K562 (cell line): ENCODE data around the gene BIVM. TPM values are rescaled to one million over a fixed set of nuclear protein-coding genes. Genes with fewer than 3 reads are reported as not detected.

ENCODE experiments used
- ADNP ChIP-seq: fragments of 200-800 bp; sonication (Bioruptor generic); IDR thresholded peaks from 2 replicates; pipeline ENCODE4 v1.6.1; 2016; ENCODE audit warnings: missing genetic modification characterization, missing compliant biosample characterization
- BCOR ChIP-seq: fragments of 450-650 bp; IDR thresholded peaks from 2 replicates; pipeline ENCODE4 v1.6.1; 2016
- BRD4 ChIP-seq: fragments of 200-600 bp; sonication (generic); IDR thresholded peaks from 2 replicates; pipeline ENCODE4 v1.6.1; 2017; ENCODE audit warnings: inconsistent platforms
- CBFA2T2 ChIP-seq: fragments of 450-650 bp; conservative IDR thresholded peaks from 2 replicates; pipeline ENCODE4 v1.6.1; 2017; ENCODE audit warnings: mild to moderate bottlenecking
- KDM1A ChIP-seq, 2 experiments: fragments of 450-650 bp; IDR thresholded peaks; 2 replicates each; pipeline ENCODE4 v1.6.1; 2016; ENCODE audit warnings: mild to moderate bottlenecking in 2 of 2
- POLR2A ChIP-seq: fragments of 450-650 bp; conservative IDR thresholded peaks from 2 replicates; pipeline ENCODE4 v1.6.1; 2016
- RBBP5 ChIP-seq: fragments of 200-600 bp; sonication (generic); IDR thresholded peaks from 2 replicates; pipeline ENCODE4 v1.6.1; 2012; ENCODE audit warnings: borderline replicate concordance, mild to moderate bottlenecking, low read length, control low read depth, inconsistent platforms; ENCODE audit not compliant: insufficient read depth, poor library complexity, severe bottlenecking
- SIRT6 ChIP-seq: IDR thresholded peaks from one replicate; pipeline ENCODE4 v1.6.1; 2012; ENCODE audit warnings: low read depth, mild to moderate bottlenecking, control low read depth, inconsistent platforms, low read length, moderate library complexity
- SIX5 ChIP-seq, 2 experiments: IDR thresholded peaks; 2 replicates each; pipeline ENCODE4 v1.6.1; 2011; ENCODE audit warnings: low read length in 2 of 2, borderline replicate concordance in 1 of 2, low read depth in 1 of 2, mild to moderate bottlenecking in 1 of 2, moderate library complexity in 1 of 2; ENCODE audit not compliant: insufficient read depth in 1 of 2
- SMAD3 ChIP-seq: fragments of 450-650 bp; formaldehyde crosslinking; conservative IDR thresholded peaks from 2 replicates; pipeline ENCODE4 v1.4.0; 2020; ENCODE audit warnings: mild to moderate bottlenecking
- ZNF165 ChIP-seq: fragments of 250-450 bp; sonication (Bioruptor Pico); IDR thresholded peaks from 2 replicates; pipeline ENCODE4 v1.4.0; 2020; ENCODE audit warnings: borderline replicate concordance
- polyA plus RNA-seq, 8 experiments: library from polyadenylated mRNA; depleted of rRNA in 4 of 8; stranded (reverse) in 5 of 8; unstranded in 3 of 8; fragments of >200 nt; fragmentation: Nextera tagmentation in 2 of 8; fragmentation: Illumina TruSeq in 1 of 8; extraction: Ambion mirVana in 2 of 8; extraction: Trizol in 1 of 8; gene quantifications; 2 replicates each; pipeline versions ENCODE4 v1.2.1 to v1.2.3, GENCODE V29; 2011 to 2014; ENCODE audit warnings: inconsistent platforms in 1 of 8, missing spikeins in 1 of 8
- total RNA-seq, 7 experiments: library from RNA; depleted of rRNA in 6 of 7; stranded (reverse); fragments of >200 nt in 6 of 7; fragmentation: Illumina TruSeq in 2 of 7; extraction: Trizol in 2 of 7; gene quantifications; 2 replicates each; pipeline versions ENCODE4 v1.2.1 to v1.2.3, GENCODE V29; 2011 to 2021; ENCODE audit warnings: low replicate concordance in 1 of 7
- TF ChIP-seq, protein P1 (sequence below), 2 experiments: fragments of 450-650 bp in 1 of 2; sonication (generic) in 1 of 2; formaldehyde crosslinking in 1 of 2; IDR thresholded peaks; 2 replicates each; pipeline versions ENCODE4 v1.7.1 to v1.9.0; 2016 to 2022; ENCODE audit warnings: inconsistent platforms in 1 of 2, mild to moderate bottlenecking in 1 of 2, missing genetic modification reagents in 1 of 2
- TF ChIP-seq, protein P2 (sequence below): sonication (generic); formaldehyde crosslinking; IDR thresholded peaks from 2 replicates; pipeline ENCODE4 v1.8.0; 2022; ENCODE audit warnings: mild to moderate bottlenecking, missing genetic modification reagents
- TF ChIP-seq, protein P3 (sequence below): sonication (generic); formaldehyde crosslinking; IDR thresholded peaks from 2 replicates; pipeline ENCODE4 v1.4.0; 2020; ENCODE audit warnings: mild to moderate bottlenecking, missing genetic modification reagents
- TF ChIP-seq, protein P4 (sequence below): sonication (generic); formaldehyde crosslinking; IDR thresholded peaks from 2 replicates; pipeline ENCODE4 v1.9.0; 2022; ENCODE audit warnings: mild to moderate bottlenecking, missing genetic modification reagents
- TF ChIP-seq, protein P5 (sequence below): fragments of 250-450 bp; sonication (Bioruptor Pico); IDR thresholded peaks from 2 replicates; pipeline ENCODE4 v1.9.0; 2021; ENCODE audit warnings: mild to moderate bottlenecking

Gene BIVM
- total and polyA plus RNA-seq, 9 of the 15 experiments (the other 6 are each of a cell fraction or from before 2014, with no cell fraction given) = 3.6 to 23.1 (median 16.8) TPM

DNA sequence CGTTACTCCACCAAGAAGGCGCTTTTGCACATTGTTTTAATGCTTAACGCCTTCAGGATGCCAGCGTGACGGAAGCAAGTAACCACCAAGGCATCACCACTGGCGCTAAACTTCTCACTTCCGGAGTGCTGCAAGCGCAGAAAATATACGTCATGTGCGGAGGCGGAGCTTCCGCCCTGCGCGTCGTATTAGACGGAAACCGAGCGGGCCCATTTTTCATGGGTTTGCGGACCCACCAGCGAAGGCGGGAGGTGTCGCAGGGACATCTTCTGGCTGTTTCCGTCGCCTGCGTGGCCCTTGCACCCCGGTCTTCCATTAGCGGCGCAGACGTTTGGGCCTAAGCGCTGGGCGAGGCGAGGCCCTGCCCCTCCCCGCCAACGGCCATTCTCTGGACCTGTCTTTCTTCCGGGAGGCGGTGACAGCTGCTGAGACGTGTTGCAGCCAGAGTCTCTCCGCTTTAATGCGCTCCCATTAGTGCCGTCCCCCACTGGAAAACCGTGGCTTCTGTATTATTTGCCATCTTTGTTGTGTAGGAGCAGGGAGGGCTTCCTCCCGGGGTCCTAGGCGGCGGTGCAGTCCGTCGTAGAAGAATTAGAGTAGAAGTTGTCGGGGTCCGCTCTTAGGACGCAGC is 46.8 kb downstream of the BIVM start, which contains the start of gene ERCC5 (continued):
- TF ChIP-seq, protein P1, sequence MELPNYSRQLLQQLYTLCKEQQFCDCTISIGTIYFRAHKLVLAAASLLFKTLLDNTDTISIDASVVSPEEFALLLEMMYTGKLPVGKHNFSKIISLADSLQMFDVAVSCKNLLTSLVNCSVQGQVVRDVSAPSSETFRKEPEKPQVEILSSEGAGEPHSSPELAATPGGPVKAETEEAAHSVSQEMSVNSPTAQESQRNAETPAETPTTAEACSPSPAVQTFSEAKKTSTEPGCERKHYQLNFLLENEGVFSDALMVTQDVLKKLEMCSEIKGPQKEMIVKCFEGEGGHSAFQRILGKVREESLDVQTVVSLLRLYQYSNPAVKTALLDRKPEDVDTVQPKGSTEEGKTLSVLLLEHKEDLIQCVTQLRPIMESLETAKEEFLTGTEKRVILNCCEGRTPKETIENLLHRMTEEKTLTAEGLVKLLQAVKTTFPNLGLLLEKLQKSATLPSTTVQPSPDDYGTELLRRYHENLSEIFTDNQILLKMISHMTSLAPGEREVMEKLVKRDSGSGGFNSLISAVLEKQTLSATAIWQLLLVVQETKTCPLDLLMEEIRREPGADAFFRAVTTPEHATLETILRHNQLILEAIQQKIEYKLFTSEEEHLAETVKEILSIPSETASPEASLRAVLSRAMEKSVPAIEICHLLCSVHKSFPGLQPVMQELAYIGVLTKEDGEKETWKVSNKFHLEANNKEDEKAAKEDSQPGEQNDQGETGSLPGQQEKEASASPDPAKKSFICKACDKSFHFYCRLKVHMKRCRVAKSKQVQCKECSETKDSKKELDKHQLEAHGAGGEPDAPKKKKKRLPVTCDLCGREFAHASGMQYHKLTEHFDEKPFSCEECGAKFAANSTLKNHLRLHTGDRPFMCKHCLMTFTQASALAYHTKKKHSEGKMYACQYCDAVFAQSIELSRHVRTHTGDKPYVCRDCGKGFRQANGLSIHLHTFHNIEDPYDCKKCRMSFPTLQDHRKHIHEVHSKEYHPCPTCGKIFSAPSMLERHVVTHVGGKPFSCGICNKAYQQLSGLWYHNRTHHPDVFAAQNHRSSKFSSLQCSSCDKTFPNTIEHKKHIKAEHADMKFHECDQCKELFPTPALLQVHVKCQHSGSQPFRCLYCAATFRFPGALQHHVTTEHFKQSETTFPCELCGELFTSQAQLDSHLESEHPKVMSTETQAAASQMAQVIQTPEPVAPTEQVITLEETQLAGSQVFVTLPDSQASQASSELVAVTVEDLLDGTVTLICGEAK (IDR thresholded peaks at IDR 0.05) = peak; percentile 92
- TF ChIP-seq, protein P1 (CRISPR knock-in tag; IDR thresholded peaks at IDR 0.05) = no peak
- TF ChIP-seq, protein P2, sequence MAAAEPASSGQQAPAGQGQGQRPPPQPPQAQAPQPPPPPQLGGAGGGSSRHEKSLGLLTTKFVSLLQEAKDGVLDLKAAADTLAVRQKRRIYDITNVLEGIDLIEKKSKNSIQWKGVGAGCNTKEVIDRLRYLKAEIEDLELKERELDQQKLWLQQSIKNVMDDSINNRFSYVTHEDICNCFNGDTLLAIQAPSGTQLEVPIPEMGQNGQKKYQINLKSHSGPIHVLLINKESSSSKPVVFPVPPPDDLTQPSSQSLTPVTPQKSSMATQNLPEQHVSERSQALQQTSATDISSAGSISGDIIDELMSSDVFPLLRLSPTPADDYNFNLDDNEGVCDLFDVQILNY (CRISPR knock-in tag) = no peak
- TF ChIP-seq ZNF165 (CRISPR knock-in tag) (no peak), KDM1A (IDR thresholded peaks at IDR 0.05) (no peak), BRD4 (no peak), SMAD3 (CRISPR knock-in tag) (no peak), BCOR (no peak), SIRT6 (no peak), RBBP5 (peak; percentile 65), CBFA2T2 (no peak), SIX5 (IDR thresholded peaks at IDR 0.05; ENCODE audit: borderline replicate concordance in 1 of 2, insufficient read depth in 1 of 2, low read depth in 1 of 2, low read length in 2 of 2) (peak in 1 of 2 experiments; percentile 13; a peak in 1 of 4 replicates), ADNP (tag) (no peak), POLR2A (peak; percentile 87)
- TF ChIP-seq, protein P3, sequence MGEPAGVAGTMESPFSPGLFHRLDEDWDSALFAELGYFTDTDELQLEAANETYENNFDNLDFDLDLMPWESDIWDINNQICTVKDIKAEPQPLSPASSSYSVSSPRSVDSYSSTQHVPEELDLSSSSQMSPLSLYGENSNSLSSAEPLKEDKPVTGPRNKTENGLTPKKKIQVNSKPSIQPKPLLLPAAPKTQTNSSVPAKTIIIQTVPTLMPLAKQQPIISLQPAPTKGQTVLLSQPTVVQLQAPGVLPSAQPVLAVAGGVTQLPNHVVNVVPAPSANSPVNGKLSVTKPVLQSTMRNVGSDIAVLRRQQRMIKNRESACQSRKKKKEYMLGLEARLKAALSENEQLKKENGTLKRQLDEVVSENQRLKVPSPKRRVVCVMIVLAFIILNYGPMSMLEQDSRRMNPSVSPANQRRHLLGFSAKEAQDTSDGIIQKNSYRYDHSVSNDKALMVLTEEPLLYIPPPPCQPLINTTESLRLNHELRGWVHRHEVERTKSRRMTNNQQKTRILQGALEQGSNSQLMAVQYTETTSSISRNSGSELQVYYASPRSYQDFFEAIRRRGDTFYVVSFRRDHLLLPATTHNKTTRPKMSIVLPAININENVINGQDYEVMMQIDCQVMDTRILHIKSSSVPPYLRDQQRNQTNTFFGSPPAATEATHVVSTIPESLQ (CRISPR knock-in tag) = no peak
- TF ChIP-seq, protein P4, sequence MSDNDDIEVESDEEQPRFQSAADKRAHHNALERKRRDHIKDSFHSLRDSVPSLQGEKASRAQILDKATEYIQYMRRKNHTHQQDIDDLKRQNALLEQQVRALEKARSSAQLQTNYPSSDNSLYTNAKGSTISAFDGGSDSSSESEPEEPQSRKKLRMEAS (CRISPR knock-in tag) = peak; percentile 69
- TF ChIP-seq, protein P5, sequence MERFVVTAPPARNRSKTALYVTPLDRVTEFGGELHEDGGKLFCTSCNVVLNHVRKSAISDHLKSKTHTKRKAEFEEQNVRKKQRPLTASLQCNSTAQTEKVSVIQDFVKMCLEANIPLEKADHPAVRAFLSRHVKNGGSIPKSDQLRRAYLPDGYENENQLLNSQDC = no peak
